HFF-Myc (cell line): ENCODE results near the gene EXTL1.

ENCODE experiments used
- DNase-seq: peaks from one replicate; pipeline ENCODE4 v3.0.0-alpha.2; 2011; ENCODE audit warnings: low read depth; ENCODE audit errors: extremely low read depth
- H3K4me3 ChIP-seq: replicated peaks from 2 replicates; pipeline ENCODE4 v1.5.1; 2011; ENCODE audit warnings: low read depth, mild to moderate bottlenecking, control low read depth, low read length
- CTCF ChIP-seq: IDR thresholded peaks from 2 replicates; pipeline ENCODE4 v1.5.1; 2012; ENCODE audit warnings: mild to moderate bottlenecking, low read depth, low read length, control low read depth; ENCODE audit errors: missing control alignments

The EXTL1 gene

GRCh38 chr1:26046246-26047095 lies 24.9 kb downstream of the EXTL1 start:
- DNase-seq = no peak
- TF ChIP-seq CTCF = no peak
- H3K4me3 ChIP-seq = no peak overlapping the region

GRCh38 chr1:26047278-26047874 lies 25.8 kb downstream of the EXTL1 start:
- H3K4me3 ChIP-seq = no peak overlapping the region
- no peak for DNase-seq
- no peak for TF ChIP-seq CTCF

- no peak overlapping the region for H3K4me3 ChIP-seq
- no peak for TF ChIP-seq CTCF
- DNase-seq = no peak
Measured at GRCh38 chr1:26049531-26050247, 28.1 kb downstream of the EXTL1 start.

GRCh38 chr1:26050248-26050640 lies 28.7 kb downstream of the EXTL1 start:
- no peak for TF ChIP-seq CTCF
- DNase-seq = no peak
- no peak overlapping the region for H3K4me3 ChIP-seq

GRCh38 chr1:26053718-26054560 lies 32.4 kb downstream of the EXTL1 start:
- TF ChIP-seq CTCF = no peak
- H3K4me3 ChIP-seq = no peak overlapping the region
- DNase-seq = no peak

- no peak for DNase-seq
- H3K4me3 ChIP-seq = no peak overlapping the region
- no peak for TF ChIP-seq CTCF
Measured at GRCh38 chr1:26055041-26055440, 33.5 kb downstream of the EXTL1 start.
